CD1c-positive myeloid dendritic cell (primary cell): ENCODE measurements around the gene JADE2.

Source experiments
- DNase-seq: peaks from one replicate; pipeline ENCODE4 v3.0.0-alpha.2; 2016; ENCODE audit errors: extremely low spot score

JADE2 gene

DNA sequence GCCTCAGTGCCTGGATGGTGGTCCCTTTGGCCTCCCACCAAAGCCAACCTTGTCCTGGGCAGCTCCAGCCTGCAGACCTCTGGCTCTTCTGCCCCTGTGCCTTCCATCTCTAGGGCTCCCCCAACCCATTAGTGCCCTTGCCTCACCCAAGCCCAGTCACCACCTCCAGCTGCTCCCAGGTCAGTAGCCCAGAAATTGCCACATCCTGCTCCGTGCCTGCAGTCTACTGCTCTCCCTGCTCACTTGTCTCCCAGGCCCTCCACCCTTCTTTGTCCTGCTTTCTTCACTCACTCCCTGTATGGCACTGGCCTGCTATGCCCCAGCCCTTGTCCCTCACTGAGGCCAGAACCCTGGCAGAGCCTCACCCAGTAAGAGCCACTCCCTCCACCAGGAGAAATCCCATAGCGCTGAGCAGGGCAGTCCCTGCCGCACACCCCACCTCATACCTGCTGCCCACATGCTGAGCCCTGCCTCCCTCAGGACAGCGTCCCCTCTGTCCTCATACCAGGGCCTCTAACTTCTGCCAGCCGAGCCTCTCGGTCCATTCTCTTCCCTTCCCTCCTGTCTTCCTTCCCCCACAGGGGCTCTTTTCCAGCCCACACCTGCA, 44.4 kb downstream of the JADE2 start:
- DNase-seq: no peak

- DNase-seq: no peak
These were observed 44.9 kb downstream of the JADE2 start for GRCh38 chr5:134570365-134570758.

- DNase-seq: no peak
These were observed 45.4 kb downstream of the JADE2 start for GRCh38 chr5:134570886-134571285.

- no peak for DNase-seq
These were observed 46.4 kb downstream of the JADE2 start for GRCh38 chr5:134571693-134572405.

DNA sequence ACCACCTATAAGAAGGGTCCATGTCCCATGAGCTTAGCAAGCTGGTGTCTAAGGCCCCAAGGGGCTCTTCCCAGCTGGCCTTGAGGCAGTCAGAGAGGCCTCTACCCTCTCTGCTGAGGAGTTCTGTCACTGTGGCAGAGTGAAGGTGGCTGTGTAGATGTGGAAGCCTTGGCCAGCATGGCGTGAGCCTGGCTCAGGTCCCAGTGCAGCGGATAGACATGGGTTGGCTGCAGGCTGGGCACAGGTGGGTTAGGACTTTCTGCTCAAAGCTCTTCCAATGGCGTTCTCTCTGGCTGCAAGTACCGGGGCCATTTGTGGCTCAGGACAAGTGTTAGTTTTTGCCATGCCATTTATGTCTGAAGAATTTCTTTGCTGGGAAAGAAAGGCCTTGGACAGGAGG, 47.3 kb downstream of the JADE2 start:
- no peak for DNase-seq

GRCh38 chr5:134574521-134574920, 49.1 kb downstream of the JADE2 start:
- DNase-seq: no peak

DNA sequence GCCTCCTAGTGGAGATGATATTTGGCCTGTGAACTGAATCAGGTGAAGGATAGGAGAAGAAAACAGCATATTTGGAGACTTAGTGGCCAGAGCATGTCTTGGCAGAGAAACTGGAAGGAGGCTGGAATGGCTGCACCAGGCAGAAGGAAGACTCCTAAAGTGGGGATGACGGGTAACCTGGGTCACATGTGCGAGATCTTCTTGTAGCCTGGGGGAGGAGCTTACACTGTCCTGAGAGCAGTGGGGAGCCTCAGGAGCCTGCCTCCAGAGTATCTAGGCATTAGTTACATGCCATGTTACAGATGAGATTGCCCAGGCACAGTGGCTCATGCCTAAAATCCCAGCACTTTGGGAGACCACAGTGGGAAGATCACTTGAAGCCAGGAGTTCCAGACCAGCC, 49.8 kb downstream of the JADE2 start:
- no peak for DNase-seq

DNA sequence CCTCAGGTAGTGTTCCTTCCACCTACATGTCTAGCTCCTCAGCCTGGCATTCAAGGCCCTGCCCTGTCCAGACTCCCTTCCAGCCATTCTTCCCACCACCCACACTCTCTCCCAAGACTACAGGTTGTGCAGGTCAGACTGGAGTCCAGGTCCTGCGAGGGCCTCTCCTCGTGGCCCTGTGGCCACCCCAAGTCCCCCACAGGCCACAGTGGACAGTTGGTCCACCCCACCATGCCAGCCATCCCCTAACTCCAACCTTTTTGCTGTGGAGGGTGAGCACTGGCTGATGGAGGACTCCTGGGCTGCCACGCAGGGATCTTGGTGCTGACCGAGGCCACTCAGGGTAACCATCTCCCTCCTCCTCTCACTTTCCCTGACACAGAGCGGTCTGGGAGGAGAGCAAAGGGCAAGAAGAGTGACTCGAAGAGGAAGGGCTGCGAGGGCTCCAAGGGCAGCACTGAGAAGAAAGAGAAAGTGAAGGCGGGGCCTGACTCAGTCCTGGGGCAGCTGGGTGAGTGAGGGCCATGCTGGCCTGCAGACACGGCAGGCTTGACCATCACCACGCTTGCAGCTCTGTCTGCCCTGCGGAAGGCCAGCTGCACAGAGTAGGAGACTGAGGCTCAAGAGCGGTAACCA, 51.0 kb downstream of the JADE2 start:
- DNase-seq: peak; percentile 21

DNA sequence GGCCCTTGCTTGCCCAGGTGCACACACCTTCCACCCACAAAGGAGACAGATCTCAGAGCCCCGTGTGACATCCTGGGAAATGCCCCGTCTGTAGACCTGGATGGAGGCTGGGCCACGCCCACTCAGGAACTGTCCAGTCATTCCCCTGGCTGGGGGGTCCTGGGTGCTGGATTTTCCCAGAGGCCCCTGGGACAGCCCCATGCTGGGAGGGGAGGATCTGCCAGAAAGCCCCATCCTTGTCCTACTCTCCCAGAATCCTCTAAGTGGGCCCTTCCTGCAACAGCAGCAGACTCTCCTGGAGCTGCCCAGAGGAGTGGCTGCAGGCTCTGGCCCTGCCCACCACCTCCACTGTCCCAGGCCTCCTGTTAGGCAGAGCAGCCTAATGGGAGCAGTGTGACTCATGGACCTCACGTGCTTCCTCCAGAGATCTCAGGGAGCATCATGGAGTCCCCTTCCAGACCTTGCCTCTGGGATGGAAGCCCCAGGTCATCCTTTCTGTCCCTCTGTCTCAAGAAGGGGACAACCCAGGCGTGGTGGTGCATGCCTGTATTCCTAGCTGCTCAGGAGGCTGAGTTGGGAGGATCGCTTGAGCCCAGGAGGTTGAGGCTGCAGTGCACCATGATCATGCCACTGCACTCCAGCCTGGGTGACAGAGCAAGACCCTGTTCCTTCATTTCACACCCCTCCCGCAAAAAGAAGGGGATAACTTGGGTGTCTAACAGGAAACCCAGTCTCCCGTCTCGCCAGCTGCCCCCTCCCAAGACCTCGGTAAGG, 51.7 kb downstream of the JADE2 start:
- peak; percentile 58 for DNase-seq

- peak; percentile 86 for DNase-seq
These were observed 52.5 kb downstream of the JADE2 start for GRCh38 chr5:134577796-134578577.

DNA sequence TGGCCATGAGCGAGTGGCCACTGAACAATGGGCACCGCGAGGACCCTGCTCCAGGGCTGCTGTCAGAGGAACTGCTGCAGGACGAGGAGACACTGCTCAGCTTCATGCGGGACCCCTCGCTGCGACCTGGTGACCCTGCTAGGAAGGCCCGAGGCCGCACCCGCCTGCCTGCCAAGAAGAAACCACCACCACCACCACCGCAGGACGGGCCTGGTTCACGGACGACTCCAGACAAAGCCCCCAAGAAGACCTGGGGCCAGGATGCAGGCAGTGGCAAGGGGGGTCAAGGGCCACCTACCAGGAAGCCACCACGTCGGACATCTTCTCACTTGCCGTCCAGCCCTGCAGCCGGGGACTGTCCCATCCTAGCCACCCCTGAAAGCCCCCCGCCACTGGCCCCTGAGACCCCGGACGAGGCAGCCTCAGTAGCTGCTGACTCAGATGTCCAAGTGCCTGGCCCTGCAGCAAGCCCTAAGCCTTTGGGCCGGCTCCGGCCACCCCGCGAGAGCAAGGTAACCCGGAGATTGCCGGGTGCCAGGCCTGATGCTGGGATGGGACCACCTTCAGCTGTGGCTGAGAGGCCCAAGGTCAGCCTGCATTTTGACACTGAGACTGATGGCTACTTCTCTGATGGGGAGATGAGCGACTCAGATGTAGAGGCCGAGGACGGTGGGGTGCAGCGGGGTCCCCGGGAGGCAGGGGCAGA, 53.3 kb downstream of the JADE2 start:
- no peak for DNase-seq

DNA sequence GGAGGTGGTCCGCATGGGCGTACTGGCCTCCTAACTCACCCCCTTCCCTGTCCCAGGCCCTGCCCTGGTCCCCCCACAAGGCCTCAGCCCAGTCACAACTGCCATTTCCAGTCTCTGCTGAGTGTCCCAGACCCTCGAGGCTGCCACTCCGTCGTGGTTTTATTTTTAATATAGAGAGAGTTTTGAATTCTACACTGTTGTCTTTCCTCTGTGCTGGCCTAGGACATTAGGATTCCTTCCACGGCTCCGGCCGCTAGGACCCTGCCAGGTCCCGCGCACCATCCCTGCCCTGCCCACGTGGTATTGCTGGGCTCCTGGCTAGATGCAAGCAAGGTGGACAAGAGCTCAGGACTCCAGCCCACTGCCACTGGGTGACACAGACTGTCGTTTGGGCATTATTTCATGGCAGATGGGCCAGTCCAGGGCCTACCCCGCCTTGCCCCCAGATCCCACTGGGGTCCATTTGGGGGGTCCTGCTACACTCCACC, 53.9 kb downstream of the JADE2 start:
- DNase-seq: no peak

DNA sequence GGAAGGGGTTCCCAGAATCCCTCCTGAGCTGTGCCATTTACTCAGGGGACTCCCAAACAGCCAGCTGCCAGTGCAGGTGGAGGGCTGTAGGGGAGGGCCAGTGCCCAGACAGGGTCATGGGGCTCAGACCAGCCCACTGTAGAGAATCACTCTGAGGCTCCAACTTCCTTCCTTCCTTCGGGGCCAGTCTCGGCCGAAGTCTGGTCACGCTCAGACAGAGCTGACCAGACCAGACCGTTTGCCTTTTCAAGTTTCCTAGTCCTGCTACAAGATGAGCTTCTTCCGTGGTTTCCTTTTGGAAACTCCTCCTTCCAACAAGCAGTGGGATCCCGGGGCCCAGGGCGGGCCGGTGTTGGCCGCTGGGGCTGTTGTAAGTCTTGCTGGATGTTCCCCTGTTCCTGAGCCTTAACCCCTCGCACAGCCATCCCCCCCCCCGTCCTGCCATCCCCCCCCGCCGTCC, 54.6 kb downstream of the JADE2 start:
- DNase-seq: no peak

GRCh38 chr5:134581241-134581981, 55.9 kb downstream of the JADE2 start:
- DNase-seq: no peak

DNA sequence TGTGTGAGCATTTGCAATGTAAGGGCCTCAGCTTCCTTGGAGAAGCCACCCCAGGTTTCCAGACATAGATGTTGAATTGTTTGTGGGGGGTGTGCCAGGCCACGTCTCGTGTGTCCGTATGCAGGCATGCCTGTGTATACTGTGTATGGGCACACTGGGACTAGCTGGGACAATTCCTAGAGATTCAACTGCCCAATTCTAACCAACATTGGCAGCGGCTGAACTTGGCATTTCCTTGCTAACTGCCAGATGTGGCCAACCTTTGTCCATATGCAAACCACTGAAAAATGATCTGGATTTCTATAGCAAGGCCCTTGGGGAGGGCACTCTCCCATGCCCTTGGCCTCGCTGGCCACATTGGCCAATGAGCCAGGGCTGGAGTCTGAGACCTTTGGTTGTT, 56.8 kb downstream of the JADE2 start:
- no peak for DNase-seq

GRCh38 chr5:134582941-134583340, 57.5 kb downstream of the JADE2 start:
- DNase-seq: no peak

GRCh38 chr5:134583766-134584165, 58.3 kb downstream of the JADE2 start:
- DNase-seq: no peak

GRCh38 chr5:134584662-134585061, 59.2 kb downstream of the JADE2 start:
- no peak for DNase-seq

- DNase-seq: no peak
These were observed 60.5 kb downstream of the JADE2 start for GRCh38 chr5:134585966-134586365.
